ENCODE data around the gene TUBA1C.

Gene TUBA1C

GRCh38 chr12:49323524-49324097 is 58.7 kb downstream of the TUBA1C start:
- DNase-seq (ENCODE audit: insufficient read length, low spot score) (no peak), FAIRE-seq (peak; percentile 26)
- TF ChIP-seq TAF1 (IDR thresholded peaks at IDR 0.05; ENCODE audit: low read depth, low read length), result no peak
- TF ChIP-seq POLR2AphosphoS5 (IDR thresholded peaks at IDR 0.05; ENCODE audit: low read depth, low read length), result no peak
- no peak for TF ChIP-seq PAX5 (IDR thresholded peaks at IDR 0.05; ENCODE audit: insufficient read depth, low read length, severe bottlenecking)
- TF ChIP-seq POLR2A (IDR thresholded peaks at IDR 0.05; ENCODE audit: low read depth, low read length), result no peak
- TF ChIP-seq POU2F2 (IDR thresholded peaks at IDR 0.05; ENCODE audit: low read depth, low read length), result no peak
- no peak for TF ChIP-seq SPI1 (IDR thresholded peaks at IDR 0.05; ENCODE audit: low read depth, low read length)

Data from GM12891 (cell line).